Retinal pigment epithelial cell (primary cell): ENCODE data around the gene VIPR1.

ENCODE experiments used
- DNase-seq: peaks from one replicate; pipeline ENCODE4 v3.0.0-alpha.2; 2010; ENCODE audit warnings: low read depth
- H3K4me3 ChIP-seq: 2 replicates; pipeline ENCODE4 v1.5.1; 2011; ENCODE audit warnings: mild to moderate bottlenecking, low read length, control low read depth, moderate library complexity
- CTCF ChIP-seq: conservative IDR thresholded peaks from 2 replicates; pipeline ENCODE4 v1.5.1; 2011; ENCODE audit warnings: low read depth, low read length, control low read depth, inconsistent platforms

The VIPR1 gene

DNA sequence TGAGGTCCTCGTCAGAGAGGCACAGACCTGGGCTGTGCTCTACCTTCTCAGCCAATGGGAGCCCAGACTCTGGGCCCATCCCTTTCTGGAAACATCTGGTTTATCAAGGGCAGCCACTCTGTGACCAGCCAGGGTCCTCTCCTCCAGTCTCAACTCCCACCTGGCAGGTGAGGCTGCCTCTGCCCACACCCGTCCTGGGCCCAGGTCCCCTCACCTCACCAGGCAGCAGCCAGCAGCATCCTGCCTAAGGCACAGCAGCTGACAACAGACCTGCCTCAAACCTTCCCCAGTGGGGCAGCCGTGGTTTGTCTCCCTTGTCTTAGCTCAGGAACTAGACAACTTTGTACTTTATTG, 8.7 kb upstream of the VIPR1 start:
- TF ChIP-seq CTCF, result no peak
- H3K4me3 ChIP-seq, result no peak overlapping the region
- no peak for DNase-seq

DNA sequence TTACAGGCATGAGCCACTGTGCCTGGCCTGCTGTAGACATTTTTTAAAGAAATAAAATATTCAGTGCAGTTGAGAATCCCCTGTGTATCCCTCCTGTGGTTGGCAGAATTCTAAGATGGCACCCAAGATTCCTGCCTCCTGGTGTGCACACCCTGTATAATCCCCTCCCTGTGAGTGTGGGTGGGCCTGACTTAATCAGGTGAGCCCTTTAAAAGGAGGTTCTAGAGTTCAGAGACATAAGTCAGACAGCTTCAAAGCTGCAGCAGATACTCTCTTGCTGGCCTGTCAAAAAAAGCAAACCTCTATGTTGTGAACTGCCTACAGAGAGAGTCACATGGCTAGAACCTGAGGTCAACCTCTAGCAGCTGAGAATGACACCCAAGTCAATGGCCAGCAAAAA, 7.0 kb upstream of the VIPR1 start:
- TF ChIP-seq CTCF, result no peak
- H3K4me3 ChIP-seq, result no peak overlapping the region
- DNase-seq, result no peak

DNA sequence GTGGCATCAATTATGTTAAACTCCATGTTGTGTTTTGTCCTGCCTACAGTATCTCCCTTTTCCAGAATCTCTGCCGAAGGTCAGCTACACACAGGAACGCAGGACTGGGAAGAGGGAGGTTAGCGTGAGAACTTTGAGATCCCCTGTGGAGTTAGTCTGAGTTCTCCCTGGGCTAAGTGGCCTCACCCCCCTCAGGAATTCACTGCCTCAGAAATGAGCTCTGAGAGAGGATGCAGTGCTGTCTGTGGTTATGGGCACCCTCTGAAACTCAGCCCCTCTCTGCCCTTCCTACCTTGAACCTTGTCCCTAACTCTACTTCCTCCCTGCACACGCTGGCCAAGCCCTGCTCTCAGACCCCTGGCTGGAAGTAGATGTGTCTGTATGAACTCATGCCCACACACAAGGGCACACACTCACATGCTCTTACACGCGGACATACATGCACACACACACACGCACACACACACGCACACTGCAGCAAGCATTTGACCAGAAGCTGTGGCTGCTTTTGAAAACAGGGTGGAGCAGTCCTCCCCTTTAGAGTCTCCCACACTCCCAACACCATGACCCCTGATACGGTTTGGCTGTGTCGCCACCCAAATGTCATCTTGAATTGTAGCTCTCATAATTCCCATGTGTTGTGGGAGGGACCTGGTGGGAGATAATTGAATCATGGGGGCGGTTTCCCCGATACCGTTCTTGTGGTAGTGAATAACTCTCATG, 5.3 kb upstream of the VIPR1 start:
- no peak overlapping the region for H3K4me3 ChIP-seq
- DNase-seq, result no peak
- no peak for TF ChIP-seq CTCF

DNA sequence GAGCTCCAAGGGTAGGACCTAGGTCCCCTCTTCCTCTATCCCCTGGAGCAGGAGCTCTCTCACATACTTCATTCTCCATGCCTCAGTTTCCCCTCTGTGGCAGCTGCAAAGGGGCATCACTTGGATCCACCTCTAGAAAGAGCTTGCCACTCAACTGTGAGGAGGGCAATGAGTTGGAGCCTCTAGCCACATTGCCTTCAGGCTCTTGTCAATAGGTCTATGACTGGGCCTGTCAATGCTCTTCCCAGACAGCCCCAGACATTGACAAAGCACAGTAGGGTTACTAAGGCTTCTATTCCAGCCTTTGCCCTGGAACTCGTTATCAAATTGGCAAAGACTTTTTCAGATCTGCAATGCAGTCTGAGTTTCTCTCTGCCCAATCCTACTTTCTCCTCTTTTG, 4.4 kb upstream of the VIPR1 start:
- DNase-seq, result no peak
- H3K4me3 ChIP-seq, result no peak overlapping the region
- no peak for TF ChIP-seq CTCF

GRCh38 chr3:42498791-42499477, 3.5 kb upstream of the VIPR1 start:
- no peak overlapping the region for H3K4me3 ChIP-seq
- no peak for DNase-seq
- no peak for TF ChIP-seq CTCF

DNA sequence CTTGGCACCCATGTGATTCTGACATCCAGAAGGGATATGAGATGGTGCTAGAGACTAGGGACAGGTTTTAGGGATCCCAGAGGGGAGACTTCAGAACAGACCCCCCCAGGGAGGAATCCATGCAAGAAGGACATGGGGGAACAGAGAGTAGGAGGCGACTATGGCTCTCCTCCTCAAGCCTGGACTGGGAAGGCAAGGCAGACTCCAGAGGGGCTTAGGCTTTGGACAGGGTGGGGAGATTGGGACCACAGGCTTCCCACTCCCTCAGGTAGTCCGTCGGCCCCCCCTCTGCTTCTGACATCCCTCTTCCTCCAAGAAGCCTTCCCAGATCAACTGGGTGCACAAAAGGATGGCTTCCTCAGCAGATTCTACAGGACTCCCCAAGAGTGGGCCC, 3.0 kb upstream of the VIPR1 start:
- DNase-seq, result no peak
- no peak overlapping the region for H3K4me3 ChIP-seq
- no peak for TF ChIP-seq CTCF

DNA sequence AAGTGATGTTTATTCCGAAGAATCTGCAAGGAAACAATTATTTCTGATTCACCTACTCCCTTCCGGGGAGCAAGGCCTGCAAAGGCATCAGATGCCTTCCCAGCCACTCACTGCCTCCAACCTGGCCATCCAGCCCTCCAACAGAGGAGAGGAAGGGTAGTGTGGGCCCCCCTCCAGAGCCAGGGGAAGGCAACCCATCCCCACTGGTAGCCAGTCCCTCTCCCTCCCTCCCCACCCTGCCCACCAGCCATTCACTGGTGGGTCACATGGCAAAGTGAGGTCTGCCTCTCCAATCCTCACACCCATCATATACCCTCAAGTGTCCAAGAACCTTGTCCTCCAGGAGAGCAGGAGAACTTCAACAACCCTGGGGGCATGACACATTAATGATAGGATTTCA, 2.4 kb upstream of the VIPR1 start:
- no peak overlapping the region for H3K4me3 ChIP-seq
- TF ChIP-seq CTCF, result no peak
- DNase-seq, result no peak
